CD4-positive, alpha-beta memory T cell (primary cell): ENCODE data around the gene MYMX. TPM values are rescaled to one million over a fixed set of nuclear protein-coding genes. Genes with fewer than 3 reads are reported as not detected.

Source experiments
- CTCF ChIA-PET: fragments of 350-600 bp; sonication (Branson Sonifier 250); formaldehyde crosslinking; loops from one replicate; lab custom pipeline; 2021; ENCODE audit warnings: inconsistent platforms; ENCODE audit not compliant: partially characterized antibody; lab: Charles Lee
- POLR2A ChIA-PET: fragments of 350-600 bp; sonication (Branson Sonifier 250); formaldehyde crosslinking; loops from one replicate; lab custom pipeline; 2021; ENCODE audit not compliant: partially characterized antibody; lab: Charles Lee
- DNase-seq, 5 donors: peaks; one replicate each; pipeline versions ENCODE4 v3.0.0 to v3.0.0-alpha.2; 2020 to 2022; ENCODE audit warnings: mixed read lengths in 1 of 5
- H3K27ac ChIP-seq: one replicate; pipeline ENCODE4 v1.7.0; 2013; ENCODE audit warnings: low read depth, low read length
- H3K27me3 ChIP-seq: 2 replicates; pipeline ENCODE4 v1.7.0; 2013; ENCODE audit warnings: mild to moderate bottlenecking, low read length, moderate library complexity; ENCODE audit not compliant: insufficient read depth
- H3K36me3 ChIP-seq: 2 replicates; pipeline ENCODE4 v1.7.0; 2013; ENCODE audit warnings: mild to moderate bottlenecking, low read length, moderate library complexity; ENCODE audit not compliant: insufficient read depth
- H3K4me1 ChIP-seq: 2 replicates; pipeline ENCODE4 v1.7.0; 2013; ENCODE audit warnings: mild to moderate bottlenecking, low read length, moderate library complexity; ENCODE audit not compliant: insufficient read depth
- H3K4me3 ChIP-seq, 2 donors: one replicate each; pipeline ENCODE4 v1.7.0; 2013; ENCODE audit warnings: low read length in 2 of 2, mild to moderate bottlenecking in 1 of 2
- H3K9me3 ChIP-seq, 2 donors: one replicate each; pipeline ENCODE4 v1.7.0; 2013; ENCODE audit warnings: low read length in 2 of 2, control low read depth in 1 of 2; ENCODE audit not compliant: control insufficient read depth in 1 of 2
- H3K27ac Mint-ChIP-seq, 7 donors: one replicate each; pipeline ENCODE4 v1.8.0; 2020 to 2021; ENCODE audit warnings: mixed read lengths in 7 of 7, mild to moderate bottlenecking in 6 of 7, inconsistent platforms in 3 of 7, moderate library complexity in 3 of 7
- H3K27me3 Mint-ChIP-seq, 2 donors: one replicate each; pipeline ENCODE4 v1.8.0; 2020 to 2021; ENCODE audit warnings: mixed read lengths in 2 of 2
- H3K36me3 Mint-ChIP-seq, 2 donors: one replicate each; pipeline ENCODE4 v1.8.0; 2020 to 2021; ENCODE audit warnings: mixed read lengths in 2 of 2, inconsistent platforms in 1 of 2, mild to moderate bottlenecking in 1 of 2
- H3K4me1 Mint-ChIP-seq, 4 donors: one replicate each; pipeline ENCODE4 v1.8.0; 2020 to 2021; ENCODE audit warnings: mixed read lengths in 4 of 4, mild to moderate bottlenecking in 1 of 4
- H3K4me3 Mint-ChIP-seq, 8 donors: one replicate each; pipeline ENCODE4 v1.8.0; 2020 to 2021; ENCODE audit warnings: mixed read lengths in 8 of 8, mild to moderate bottlenecking in 7 of 8, moderate library complexity in 6 of 8, inconsistent platforms in 3 of 8
- H3K9me3 Mint-ChIP-seq, 8 donors: one replicate each; pipeline ENCODE4 v1.8.0; 2020 to 2021; ENCODE audit warnings: mixed read lengths in 8 of 8, mild to moderate bottlenecking in 5 of 8, inconsistent platforms in 3 of 8, moderate library complexity in 1 of 8
- intact Hi-C: fragments of 100-400 bp; cut with micrococcal nuclease; formaldehyde crosslinking; loops from one replicate; pipeline ENCODE4 v1.15.1; 2023
- polyA plus RNA-seq, 2 donors: library from polyadenylated mRNA; unstranded; fragments of 300-500 nt; fragmentation: Illumina TruSeq; gene quantifications; one replicate each; pipeline ENCODE4 v1.2.3, GENCODE V29; 2021
- total RNA-seq, 2 experiments: library from RNA; stranded (reverse); gene quantifications; one replicate each; pipeline ENCODE4 v1.2.3, GENCODE V29; 2021

MYMX gene
- total and polyA plus RNA-seq, 4 experiments from 2014 or later = not detected

- no peaks in the 10 kb centered on the region for H3K4me1 ChIP-seq
- CTCF ChIA-PET = interaction anchor here (0.8 kb wide), 1 partner anchor 49 kb away, joined by 3 read pairs; no protein-coding TSS in a partner anchor
- POLR2A ChIA-PET = no interaction called here
Observed at GRCh38 chr6:44186635-44187025, 30.1 kb upstream of the MYMX start.

GRCh38 chr6:44188819-44189218, 27.9 kb upstream of the MYMX start:
- Mint-ChIP-seq H3K4me3 (no peak overlapping the region), H3K27me3 (peaks cover 6 to 9% of the 10 kb centered on the region in 2 donors), H3K27ac (no peak overlapping the region), H3K36me3 (no peaks in the 10 kb centered on the region), H3K4me1 (peaks cover 5 to 7% (median 6%) of the 10 kb centered on the region in 4 donors), H3K9me3 (no peaks in the 10 kb centered on the region)
- Histone ChIP-seq H3K4me3 (no peak overlapping the region), H3K4me1 (no peaks in the 10 kb centered on the region), H3K27ac (no peak overlapping the region), H3K9me3 (no peaks in the 10 kb centered on the region), H3K36me3 (no peaks in the 10 kb centered on the region), H3K27me3 (no peaks in the 10 kb centered on the region)
- CTCF ChIA-PET = interaction anchor here (1.3 kb wide), 1 partner anchor 49 kb away, joined by 4 read pairs; no protein-coding TSS in a partner anchor
- POLR2A ChIA-PET = interaction anchor here (0.7 kb wide), 1 partner anchor 1641 kb away, joined by 3 read pairs; no protein-coding TSS in a partner anchor
- DNase-seq = no peak
- intact Hi-C loops = no loop called here

More at GRCh38 chr6:44186635-44187025, 30.1 kb upstream of the MYMX start:
- no peak for DNase-seq
- Mint-ChIP-seq H3K27ac (no peak overlapping the region), H3K4me3 (no peak overlapping the region), H3K9me3 (no peaks in the 10 kb centered on the region), H3K27me3 (peaks cover 2 to 3% of the 10 kb centered on the region in 2 donors), H3K36me3 (no peaks in the 10 kb centered on the region), H3K4me1 (peaks cover 5 to 7% (median 6%) of the 10 kb centered on the region in 4 donors)
- Histone ChIP-seq H3K27ac (no peak overlapping the region), H3K36me3 (no peaks in the 10 kb centered on the region), H3K9me3 (no peaks in the 10 kb centered on the region), H3K4me3 (no peak overlapping the region), H3K27me3 (no peaks in the 10 kb centered on the region)
- intact Hi-C loops = no loop called here

DNA sequence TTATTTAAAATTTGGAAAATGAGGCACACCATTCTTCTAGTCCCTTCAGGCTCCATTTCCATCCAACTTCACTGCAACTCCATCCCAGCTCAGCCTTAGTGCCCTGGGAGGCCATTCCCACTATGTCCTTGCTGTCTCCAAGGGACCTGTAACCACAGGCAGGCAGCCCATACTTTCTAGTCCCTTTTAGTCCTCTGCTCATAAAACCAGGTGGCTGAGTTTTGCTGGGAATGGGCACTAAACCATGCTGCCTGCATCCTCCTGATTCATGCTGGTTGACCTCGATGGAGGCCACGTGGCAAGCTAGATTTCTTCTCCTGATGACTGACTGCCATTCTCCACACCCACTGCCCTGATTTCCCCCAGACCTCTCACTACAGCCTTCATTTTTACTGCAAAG, 27.5 kb upstream of the MYMX start:
- Mint-ChIP-seq H3K4me3 (no peak overlapping the region), H3K9me3 (no peaks in the 10 kb centered on the region), H3K4me1 (peaks cover 5 to 7% (median 6%) of the 10 kb centered on the region in 4 donors), H3K36me3 (no peaks in the 10 kb centered on the region), H3K27me3 (peaks cover 6 to 12% of the 10 kb centered on the region in 2 donors), H3K27ac (peak overlapping the region in 2 of 7 donors; percentile 30 to 81)
- Histone ChIP-seq H3K27ac (no peak overlapping the region), H3K36me3 (no peaks in the 10 kb centered on the region), H3K27me3 (no peaks in the 10 kb centered on the region), H3K4me3 (no peak overlapping the region), H3K4me1 (no peaks in the 10 kb centered on the region), H3K9me3 (no peaks in the 10 kb centered on the region)
- ChIA-PET POLR2A (no interaction called here), CTCF (interaction anchor here (1.3 kb wide), 1 partner anchor 48 kb away, joined by 4 read pairs; no protein-coding TSS in a partner anchor)
- DNase-seq = no peak
- intact Hi-C loops = no loop called here

- Histone ChIP-seq H3K27ac (no peak overlapping the region), H3K4me3 (no peak overlapping the region), H3K36me3 (no peaks in the 10 kb centered on the region), H3K9me3 (no peaks in the 10 kb centered on the region), H3K4me1 (no peaks in the 10 kb centered on the region), H3K27me3 (no peaks in the 10 kb centered on the region)
- Mint-ChIP-seq H3K9me3 (no peaks in the 10 kb centered on the region), H3K36me3 (no peaks in the 10 kb centered on the region), H3K4me3 (no peak overlapping the region), H3K27me3 (peaks cover 9 to 12% of the 10 kb centered on the region in 2 donors), H3K4me1 (peaks cover 5 to 7% (median 6%) of the 10 kb centered on the region in 4 donors), H3K27ac (no peak overlapping the region)
- POLR2A ChIA-PET = no interaction called here
- intact Hi-C loops = no loop called here
- DNase-seq = no peak
- CTCF ChIA-PET = no interaction called here
Observed at GRCh38 chr6:44190715-44191114, 26.0 kb upstream of the MYMX start.

DNA sequence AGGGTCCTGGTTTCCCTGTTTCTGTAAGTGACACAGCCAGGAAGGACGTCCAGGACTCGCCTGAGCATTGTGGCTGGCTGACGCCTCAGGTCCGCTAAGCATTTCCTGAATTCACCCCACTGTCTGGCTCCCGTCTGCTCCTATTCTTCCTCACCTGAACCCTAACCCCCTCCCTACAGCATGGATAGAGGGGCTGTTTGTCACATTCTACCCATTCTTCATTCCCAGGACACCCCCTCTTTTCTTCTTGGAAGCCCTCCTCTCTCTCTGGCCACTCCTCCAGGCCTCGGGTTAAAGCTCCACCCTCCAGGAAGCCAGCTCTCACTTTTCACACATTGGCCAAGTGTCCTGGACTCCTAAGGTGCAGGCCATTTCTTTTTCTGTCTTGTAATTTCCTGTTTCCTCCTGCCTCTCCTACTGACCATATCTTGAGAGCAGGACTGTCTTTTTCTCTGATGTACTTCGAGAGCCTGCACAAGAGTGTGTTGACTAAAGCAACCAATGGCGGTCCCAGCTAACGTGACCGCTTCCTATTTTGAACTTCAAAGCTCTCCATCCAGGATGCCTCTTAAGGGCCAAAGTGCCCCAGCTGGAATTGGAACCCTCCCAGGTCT, 24.2 kb upstream of the MYMX start:
- ChIA-PET CTCF (interaction anchor here (1.7 kb wide), 1 partner anchor 21 kb away, joined by 3 read pairs; no protein-coding TSS in a partner anchor), POLR2A (no interaction called here)
- Histone ChIP-seq H3K9me3 (no peaks in the 10 kb centered on the region), H3K4me1 (no peaks in the 10 kb centered on the region), H3K27me3 (no peaks in the 10 kb centered on the region), H3K27ac (no peak overlapping the region), H3K4me3 (no peak overlapping the region), H3K36me3 (no peaks in the 10 kb centered on the region)
- Mint-ChIP-seq H3K36me3 (no peaks in the 10 kb centered on the region), H3K27ac (no peak overlapping the region), H3K4me1 (no peaks in the 10 kb centered on the region), H3K4me3 (peak overlapping the region in 1 of 8 donors; percentile 21), H3K27me3 (peaks cover 6 to 12% of the 10 kb centered on the region in 2 donors), H3K9me3 (no peaks in the 10 kb centered on the region)
- DNase-seq = no peak
- intact Hi-C loops = no loop called here

GRCh38 chr6:44193307-44193910, 23.3 kb upstream of the MYMX start:
- Histone ChIP-seq H3K36me3 (no peaks in the 10 kb centered on the region), H3K9me3 (no peaks in the 10 kb centered on the region), H3K4me3 (no peak overlapping the region), H3K27ac (no peak overlapping the region), H3K27me3 (no peaks in the 10 kb centered on the region), H3K4me1 (no peaks in the 10 kb centered on the region)
- H3K36me3 Mint-ChIP-seq = no peaks in the 10 kb centered on the region
- POLR2A ChIA-PET = no interaction called here
- H3K4me3 Mint-ChIP-seq = no peak overlapping the region
- no peaks in the 10 kb centered on the region for H3K4me1 Mint-ChIP-seq
- DNase-seq = no peak
- H3K9me3 Mint-ChIP-seq = no peaks in the 10 kb centered on the region
- CTCF ChIA-PET = interaction anchor here (1.7 kb wide), 1 partner anchor 21 kb away, joined by 3 read pairs; no protein-coding TSS in a partner anchor
- peaks cover 6 to 12% of the 10 kb centered on the region in 2 donors for H3K27me3 Mint-ChIP-seq
- intact Hi-C loops = no loop called here
- H3K27ac Mint-ChIP-seq = peak overlapping the region in 1 of 7 donors; percentile 4

GRCh38 chr6:44194326-44194725, 22.4 kb upstream of the MYMX start:
- CTCF ChIA-PET = no interaction called here
- no peaks in the 10 kb centered on the region for H3K9me3 ChIP-seq
- DNase-seq = no peak
- H3K4me1 Mint-ChIP-seq = no peaks in the 10 kb centered on the region
- no peaks in the 10 kb centered on the region for H3K9me3 Mint-ChIP-seq
- H3K4me3 ChIP-seq = no peak overlapping the region
- H3K27me3 ChIP-seq = no peaks in the 10 kb centered on the region
- no peak overlapping the region for H3K27ac ChIP-seq
- no peak overlapping the region for H3K27ac Mint-ChIP-seq
- H3K4me1 ChIP-seq = no peaks in the 10 kb centered on the region
- H3K27me3 Mint-ChIP-seq = peaks cover 6 to 12% of the 10 kb centered on the region in 2 donors
- no peaks in the 10 kb centered on the region for H3K36me3 ChIP-seq
- POLR2A ChIA-PET = no interaction called here
- intact Hi-C loops = no loop called here
- H3K36me3 Mint-ChIP-seq = no peaks in the 10 kb centered on the region
- no peak overlapping the region for H3K4me3 Mint-ChIP-seq
